Erythroblast (primary cell): ENCODE data around the gene IL1R1.

ENCODE experiments used
- GATA1 ChIP-seq: IDR thresholded peaks from 2 replicates; pipeline ENCODE4 v1.6.1; 2011; ENCODE audit warnings: low read depth, mild to moderate bottlenecking, control low read depth, low read length, moderate library complexity
- POLR2A ChIP-seq: IDR thresholded peaks from 2 replicates; pipeline ENCODE4 v1.6.1; 2011; ENCODE audit warnings: mild to moderate bottlenecking, low read length

DNA sequence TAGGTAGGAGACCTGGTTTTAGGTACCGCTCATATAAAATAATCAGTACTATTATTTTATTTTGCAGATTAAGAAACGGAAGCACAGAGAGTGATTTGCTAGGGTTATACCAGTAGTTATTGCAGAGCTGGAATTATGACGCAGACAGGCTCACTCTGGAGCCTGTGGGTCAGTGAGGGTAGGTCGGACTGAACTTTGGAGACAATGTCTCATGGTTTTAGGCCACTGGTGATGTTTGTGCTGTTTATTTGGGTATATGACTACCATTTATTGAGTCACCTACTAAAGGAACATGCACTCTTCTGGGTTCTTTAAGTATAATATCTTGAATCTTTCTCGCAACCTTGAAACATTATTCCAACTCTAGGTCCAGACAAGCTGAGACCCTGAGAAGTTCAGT is 33.5 kb upstream of the IL1R1 start:
- TF ChIP-seq POLR2A (no peak), GATA1 (no peak)
